Embryonic facial prominence (tissue), 1 donor: ENCODE data around the gene FHIT.
"Not testable (repeated sequence)": the region's sequence is repeated elsewhere in the genome, so short reads cannot be mapped to it uniquely, and the experiment has no call there.

Source experiments
- DNase-seq: peaks from one replicate; pipeline ENCODE4 v3.0.0-alpha.2; 2016; ENCODE audit errors: extremely low spot score

The FHIT gene

DNA sequence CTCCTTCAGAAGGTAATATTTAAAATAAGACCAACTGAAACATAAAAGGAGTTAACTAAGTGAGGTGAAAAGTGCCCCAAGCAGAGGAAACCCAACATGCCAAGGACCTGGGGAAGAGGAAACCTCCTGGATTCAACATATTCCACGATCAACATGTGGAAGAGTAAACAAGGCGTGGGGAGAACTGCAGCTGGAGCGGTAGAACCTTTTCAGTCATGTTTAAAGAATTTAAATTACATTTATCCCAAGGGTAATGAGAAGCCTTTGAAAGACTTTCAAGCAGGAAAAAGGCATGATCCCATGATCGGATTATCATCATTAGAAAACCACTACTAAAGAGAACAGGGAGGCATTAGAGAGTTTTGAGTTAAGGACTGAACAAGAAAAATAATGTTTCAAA lies 330.7 kb downstream of the FHIT start:
- DNase-seq, result no peak

DNA sequence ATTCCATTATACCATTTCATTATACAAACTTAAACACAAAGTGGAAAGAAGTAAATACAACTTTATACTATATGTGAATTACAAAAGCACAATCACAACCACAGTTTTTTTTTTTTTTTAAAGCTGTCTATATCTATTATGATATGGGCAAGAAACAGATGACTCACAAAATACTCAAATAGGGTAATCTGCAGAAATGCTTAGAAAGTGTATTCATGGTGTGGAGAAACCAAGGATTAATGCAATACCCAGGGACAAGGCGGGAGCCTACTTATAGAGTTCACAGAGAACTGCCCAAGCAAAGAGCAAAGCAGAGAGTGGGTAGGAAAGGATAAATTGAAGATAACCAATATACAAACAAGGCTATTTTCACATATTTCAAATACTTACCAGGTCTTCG lies 332.0 kb downstream of the FHIT start:
- no peak for DNase-seq

DNA sequence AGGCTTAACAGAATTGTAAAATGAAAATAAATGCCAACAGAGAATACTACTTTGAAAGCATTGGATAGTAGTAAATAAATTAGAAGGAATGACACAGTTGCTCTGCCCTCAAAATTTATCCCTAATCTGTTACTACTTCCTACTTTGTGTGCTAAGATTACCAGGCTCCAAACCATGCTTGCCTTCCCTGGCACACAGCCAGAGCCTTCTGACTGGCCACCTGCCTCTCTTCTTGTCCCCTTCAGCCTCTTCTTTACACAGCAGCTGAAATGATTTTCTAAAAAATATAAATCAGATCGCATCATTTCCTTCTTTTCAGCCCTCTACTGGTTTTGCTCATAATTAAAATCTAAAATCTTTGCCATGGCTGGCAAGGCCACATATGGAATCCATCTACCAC lies 334.1 kb downstream of the FHIT start:
- no peak for DNase-seq

DNA sequence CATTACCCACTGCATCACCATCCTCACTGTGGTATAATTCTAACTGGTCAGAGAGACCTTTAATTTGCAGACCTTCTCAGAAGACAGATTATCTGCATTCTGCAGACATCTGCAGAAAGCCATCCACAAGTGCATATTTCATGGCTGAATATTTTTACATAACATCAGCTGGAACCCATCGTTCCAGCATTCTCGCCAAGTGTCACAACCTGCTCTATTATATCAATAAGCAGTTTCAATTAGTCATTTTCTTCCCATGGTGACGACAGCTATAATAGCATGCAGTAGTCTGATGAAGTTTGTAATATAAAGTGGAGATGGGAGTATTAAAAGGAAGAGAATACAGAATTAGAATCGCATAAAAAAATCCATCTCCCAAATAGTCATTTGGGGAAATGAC lies 334.7 kb downstream of the FHIT start:
- DNase-seq, result no peak

DNA sequence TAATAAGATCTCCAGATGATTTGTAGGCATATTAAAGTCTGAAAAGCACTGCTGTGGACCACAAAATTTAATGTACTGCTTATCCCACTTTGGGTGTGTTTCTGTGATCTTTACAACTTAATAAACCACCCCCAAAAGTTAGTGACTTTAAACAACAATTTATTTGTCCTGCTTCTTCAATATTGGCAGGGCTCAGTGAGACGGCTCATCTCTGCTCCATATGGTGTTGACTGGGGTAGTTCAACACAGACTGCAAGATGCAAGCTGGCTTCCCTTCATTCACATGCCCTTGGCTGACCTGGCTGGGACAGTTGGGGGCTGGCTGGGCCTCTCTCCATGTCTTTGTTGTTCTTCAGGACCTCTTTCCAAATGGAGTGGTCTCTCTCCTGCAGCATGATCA lies 337.8 kb downstream of the FHIT start:
- no peak for DNase-seq

DNA sequence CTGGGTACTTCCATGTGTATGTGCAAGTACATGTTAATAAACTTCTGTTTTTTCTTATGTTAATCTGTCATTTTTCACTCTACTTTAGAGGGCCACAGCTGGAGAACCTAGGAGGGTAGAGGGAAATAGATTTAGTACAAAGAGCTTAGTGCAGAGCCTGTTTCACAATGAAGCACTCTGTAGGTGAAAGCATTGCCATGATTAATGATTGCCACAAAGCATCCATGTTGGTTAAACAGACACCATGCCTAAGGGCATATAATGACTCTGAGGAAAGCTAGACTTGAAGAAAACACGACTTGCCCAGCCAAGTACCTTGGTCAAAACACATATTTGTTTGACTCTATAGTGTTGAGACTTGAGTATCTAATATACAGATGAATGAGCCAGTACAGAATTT lies 338.4 kb downstream of the FHIT start:
- DNase-seq, result no peak

DNA sequence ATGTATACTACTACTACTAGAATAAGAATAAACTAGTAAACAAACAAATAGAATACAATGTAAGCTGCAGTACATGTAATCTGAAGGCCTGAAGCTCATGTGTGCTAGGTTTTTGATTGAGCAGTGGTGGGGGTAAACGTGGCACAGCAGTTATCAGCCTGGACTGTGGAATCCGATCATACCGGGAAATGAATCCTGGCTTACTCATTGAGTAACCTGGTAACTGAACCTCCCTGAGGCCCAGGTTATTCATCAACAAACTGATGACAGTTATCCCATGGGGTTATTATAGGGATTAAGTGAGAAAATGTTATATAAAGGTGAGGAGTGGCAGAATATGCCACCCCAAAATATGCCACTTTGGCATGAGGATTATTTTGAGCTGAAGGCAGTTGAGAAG lies 339.1 kb downstream of the FHIT start:
- DNase-seq, result no peak

DNA sequence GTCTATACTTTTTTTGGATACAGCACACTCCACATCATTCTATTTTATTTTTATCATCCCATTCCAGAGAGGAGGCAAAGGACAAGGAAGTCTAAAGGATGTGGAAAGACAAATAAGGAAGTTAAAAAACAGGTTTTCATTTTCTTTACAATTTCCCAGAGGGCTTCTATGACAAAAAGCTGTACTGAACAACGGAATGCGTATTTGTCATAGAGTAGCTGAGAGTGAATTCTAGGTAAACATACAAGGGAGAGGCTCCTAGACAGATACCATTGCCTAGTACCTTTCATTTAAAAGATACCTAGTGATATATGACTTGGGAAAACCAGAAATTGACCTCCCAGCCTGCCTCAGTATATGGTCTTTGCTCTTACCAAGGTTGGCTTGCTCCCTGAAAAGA lies 341.7 kb downstream of the FHIT start:
- no peak for DNase-seq

DNA sequence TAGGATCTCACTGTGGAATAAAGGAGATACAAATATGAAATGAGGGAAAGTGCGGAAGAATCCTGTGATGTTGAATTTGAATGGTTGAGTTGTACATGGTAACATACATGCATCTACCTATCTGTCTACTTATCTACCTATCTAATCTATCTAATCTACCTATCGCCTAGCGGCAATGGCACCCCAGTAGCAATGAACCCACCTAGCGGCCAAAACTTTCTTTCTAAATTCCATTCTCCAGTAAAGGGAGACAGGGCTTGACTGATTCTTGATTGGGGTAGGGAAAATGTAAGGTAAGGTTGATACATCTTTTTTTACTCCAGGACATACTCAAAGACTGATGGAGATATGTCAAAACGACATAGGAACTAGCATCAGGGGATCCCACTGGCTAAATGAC lies 345.0 kb downstream of the FHIT start:
- DNase-seq, result no peak

DNA sequence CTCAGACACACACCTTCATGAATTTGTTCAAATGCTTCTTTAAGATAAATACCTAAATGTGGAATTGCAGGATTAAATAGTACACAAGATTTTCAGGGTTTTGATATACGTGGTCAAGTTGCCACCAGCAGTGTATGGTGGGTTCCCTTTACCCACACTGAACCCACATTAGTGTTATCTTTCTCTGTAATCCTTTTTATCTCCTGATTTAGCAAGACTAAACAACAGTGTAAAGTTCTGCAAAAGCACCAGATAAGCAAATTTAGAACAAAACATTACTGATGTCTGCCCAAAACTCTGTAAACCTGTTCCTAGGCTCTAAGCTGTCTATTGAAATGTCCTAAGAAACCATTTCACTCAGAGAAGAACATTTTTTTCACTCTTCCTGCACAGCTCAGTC lies 352.9 kb downstream of the FHIT start:
- DNase-seq, result no peak

DNA sequence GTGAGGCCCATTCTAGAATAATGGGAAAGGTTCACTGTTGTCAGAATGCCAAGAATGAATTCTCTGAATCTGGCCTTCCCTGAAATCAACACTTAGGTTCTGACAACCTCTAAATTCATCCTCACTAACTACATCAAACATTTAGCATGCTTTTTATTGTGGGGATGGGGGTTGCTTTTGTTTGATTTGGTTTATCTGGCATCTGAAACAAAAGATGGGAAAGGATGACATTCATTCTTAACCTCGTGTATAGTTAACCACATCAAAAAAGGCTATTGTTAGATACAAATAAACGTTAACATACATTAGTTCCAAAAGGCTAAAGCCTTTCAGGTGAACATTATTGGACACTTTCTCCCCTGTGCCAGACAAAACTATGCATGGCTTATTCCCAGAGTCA lies 357.3 kb downstream of the FHIT start:
- DNase-seq, result no peak

DNA sequence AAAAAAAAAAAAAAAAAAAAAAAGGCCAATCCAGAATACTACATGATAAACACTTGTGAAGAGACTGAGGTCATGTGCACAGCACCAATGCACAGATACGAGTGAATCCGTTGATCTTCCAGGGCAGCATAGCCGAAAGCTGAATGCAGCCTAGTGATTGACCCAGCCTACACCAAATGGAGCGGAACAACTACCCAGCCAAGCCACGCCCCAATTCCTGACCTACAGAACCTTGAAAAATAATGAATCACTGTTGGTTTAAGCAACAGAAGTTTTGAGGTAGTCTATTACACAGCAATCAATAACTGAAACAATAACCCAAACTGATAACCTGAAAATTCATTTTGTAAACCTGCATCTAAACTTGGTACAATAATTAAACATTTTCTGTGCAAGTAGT lies 361.0 kb downstream of the FHIT start:
- no peak for DNase-seq

DNA sequence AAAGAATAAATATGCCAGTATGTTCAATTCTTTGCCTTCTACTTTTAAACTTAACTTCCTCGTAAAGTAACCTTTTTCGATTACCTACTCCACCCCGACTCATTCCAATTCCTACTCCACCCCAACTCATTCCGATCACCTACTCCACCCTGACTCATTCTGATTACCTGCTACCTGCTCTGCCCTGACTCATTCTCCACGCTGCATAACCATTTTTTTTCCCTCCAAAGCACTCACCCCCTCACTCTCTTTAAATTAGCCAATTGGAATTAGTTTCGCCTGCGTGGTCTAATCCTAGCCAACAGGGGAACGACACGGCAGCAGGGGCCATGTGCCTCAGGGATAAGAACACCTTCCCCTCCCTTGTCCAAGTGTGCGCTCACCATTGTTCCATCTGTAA lies 362.3 kb downstream of the FHIT start:
- DNase-seq, result not testable (repeated sequence)

DNA sequence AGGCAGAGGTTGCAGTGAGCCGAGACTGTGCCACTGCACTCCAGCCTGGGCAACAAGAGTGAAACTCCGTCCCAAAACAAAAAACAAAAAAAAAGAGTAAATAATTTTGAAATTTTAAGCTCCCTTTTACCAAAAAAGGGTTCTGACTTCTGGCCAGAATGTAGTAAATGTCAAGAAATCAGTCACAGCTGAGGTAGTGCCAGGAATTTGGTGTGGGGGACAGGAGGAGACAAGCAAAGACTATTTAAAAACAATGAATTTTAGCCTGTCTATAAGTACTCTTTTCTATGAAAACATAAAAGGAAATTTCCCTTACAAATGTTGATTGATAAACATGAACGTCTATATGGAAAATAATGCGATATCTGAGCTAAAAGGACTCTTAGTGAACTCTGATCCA lies 363.7 kb downstream of the FHIT start:
- no peak for DNase-seq

DNA sequence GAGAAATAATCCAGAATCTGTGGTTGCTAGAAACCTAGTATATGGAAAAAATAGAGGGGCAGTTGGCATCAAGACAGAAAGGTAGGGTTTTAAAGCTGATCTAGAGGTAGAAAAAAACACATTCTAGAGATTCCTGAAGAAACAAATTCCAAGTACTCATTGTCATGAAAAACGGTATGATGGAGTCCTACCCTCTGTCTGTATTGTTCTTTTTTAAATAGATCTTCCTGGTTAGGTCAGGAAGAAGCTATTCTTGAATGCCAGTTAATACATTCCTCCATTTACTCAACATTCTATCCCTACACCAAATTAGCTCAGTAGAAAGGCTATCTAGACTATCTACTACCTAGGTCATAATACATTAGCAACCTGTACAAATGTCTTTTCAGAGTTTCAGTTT lies 364.7 kb downstream of the FHIT start:
- no peak for DNase-seq

DNA sequence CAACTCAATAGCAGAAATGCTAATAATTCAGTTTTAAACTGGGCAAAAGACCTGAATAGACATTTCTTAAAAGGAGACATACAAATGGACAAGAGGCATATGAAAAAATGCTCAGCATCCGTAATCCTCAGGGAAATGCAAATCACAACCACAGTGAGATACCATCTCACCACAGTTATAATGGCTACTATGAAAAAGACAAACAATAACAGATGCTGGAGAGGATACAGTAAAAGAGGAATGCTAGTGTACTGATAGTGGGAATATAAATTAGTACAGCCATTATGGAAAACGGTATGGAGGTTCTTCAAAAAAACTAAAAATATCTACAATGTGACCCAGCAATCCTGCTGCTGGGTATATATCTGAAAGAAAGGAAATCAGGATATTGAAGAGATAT lies 367.2 kb downstream of the FHIT start:
- DNase-seq, result no peak

DNA sequence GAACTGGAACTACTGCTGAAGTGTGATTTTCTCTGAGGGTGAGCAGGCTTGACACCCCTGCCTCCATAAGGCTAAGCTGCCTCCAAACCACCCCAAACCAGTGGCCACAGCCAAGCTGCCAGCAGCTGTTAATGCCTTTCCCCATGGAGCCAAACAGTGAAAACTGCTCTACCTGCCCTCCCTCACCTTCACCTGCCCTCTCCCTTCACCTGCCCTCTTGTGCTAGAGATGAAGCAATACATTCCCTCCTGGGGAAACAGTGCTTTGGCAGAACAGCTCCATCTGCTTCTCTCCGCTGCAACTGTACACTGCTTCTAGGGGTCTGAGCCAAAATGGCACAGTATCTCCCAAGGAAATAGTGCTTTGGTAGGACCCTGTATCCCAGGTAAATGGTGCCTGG lies 374.1 kb downstream of the FHIT start:
- no peak for DNase-seq

DNA sequence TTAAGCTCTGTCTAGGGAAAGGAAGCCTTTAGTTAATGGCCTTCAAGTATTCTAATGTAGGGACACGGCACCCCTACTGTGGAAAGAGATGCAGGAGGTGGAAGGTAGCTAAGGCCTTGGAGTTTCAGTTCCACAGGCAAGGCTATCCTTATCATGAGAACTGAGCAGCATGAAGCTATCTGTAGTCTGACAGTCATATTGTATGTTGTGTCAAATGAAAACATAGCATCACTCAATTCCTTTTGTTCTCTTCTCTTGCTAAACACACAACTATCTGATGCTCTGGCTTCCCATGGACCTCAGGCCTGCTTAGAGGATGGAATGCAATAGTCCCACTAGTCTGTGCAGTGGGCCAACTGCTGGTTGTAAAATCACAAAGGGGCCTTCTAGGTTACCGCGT lies 380.9 kb downstream of the FHIT start:
- DNase-seq, result no peak

DNA sequence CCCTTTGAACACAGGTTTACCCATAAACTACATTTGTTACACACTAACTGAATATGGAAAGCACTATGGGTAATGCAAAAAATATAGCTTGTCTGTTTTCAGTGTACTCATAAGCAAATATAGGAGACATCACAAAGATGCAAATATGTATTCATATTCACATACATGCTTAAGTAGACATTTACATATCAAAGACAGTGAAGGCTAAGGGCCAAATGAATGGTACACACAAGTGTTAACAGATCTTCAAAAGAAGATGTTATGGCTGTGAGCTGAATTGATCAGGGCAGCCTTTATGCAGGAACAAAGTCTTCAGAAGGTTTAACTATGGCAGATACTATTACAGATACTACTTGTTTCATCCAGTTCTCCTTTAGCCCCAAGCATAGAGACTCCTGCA lies 384.1 kb downstream of the FHIT start:
- no peak for DNase-seq

DNA sequence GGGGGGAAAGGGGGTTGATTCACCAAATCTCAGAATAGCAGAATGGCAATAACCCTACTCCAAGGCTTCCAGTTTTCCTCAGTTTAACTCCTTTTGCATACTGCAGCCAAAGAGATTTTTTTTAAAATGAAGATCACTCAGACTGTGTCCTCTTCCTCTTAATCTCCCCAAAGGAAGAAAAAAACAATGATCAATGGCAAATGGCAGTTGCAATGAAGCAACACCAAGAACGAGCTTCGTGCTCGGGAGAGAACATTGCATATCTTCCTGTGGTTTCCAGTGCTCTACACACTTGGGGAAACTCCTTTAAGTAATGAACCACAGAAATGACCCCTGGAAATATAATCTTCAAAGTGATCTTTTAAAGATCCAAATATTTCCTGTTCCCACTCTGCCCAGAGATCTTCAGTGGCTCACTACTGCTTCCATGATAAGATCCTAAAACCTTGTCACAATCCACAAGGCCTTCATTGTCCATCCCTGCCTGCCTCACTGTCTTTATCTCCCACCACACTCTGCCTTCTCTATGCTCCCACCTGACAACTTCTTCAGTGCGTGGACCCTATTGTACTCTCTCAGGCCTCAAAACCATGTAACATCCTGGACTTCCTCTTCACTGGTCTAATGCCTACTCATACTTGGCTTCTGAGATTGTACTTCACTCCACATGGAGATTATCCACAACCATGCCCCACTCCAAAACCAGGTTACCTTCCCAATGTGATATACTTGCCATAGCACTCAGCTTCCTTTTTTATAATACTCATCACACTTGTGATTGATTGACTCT lies 394.8 kb downstream of the FHIT start:
- no peak for DNase-seq

DNA sequence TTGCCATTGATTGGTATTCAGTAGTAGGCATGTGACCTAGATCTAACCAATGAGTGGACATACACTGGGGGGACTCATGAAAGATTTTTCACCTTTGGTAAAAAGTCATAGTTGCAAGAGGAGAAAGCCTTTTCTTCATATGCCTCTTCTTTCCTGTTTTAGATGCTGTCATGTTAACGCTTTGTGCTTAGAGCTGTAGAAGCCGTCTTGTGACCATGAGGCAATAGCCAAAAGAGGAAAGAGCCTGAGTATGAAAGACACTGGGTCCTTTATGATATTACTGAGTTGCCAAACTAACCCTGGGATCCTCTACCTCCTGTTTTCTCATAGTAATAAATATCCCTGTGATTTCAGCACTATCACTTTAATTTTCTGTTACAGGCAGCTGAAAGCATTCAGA lies 396.0 kb downstream of the FHIT start:
- DNase-seq, result no peak

DNA sequence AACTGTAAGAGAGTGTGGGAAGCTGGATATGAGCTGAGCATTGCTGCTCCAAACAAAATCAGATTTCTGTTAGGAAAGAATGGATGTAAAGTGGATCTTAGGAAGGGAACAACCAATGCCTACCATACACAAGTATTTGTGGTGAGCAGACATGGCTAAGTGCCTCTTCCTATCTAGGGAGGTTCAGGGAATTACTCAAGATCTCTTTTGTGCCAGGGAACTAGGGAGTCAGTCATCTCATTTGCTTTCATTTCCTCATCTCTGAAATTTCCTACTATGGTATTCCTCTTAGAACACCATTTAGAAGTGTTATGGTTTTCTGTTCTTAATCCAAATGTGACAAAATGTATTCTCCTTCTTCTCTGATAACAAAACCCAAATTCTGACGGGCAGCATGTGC lies 396.5 kb downstream of the FHIT start:
- DNase-seq, result no peak

DNA sequence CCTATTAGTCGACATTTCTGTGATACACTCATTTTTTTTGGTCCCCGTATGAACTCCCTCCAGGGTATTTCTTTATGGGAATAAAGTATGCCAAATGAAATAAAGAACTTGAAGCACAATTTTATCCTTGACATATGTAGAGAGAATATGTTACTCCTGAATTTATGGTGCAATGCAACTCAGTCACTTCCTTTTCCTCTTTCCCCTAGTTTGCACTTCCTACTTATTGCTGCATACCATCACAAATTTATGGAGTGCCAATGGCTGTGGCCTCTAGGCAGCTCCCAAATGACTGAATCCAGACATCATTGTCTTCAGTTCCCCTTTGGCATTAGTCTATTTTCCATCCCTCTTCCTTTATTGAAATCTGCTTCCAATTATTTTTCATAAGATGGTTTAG lies 403.5 kb downstream of the FHIT start:
- DNase-seq, result no peak

DNA sequence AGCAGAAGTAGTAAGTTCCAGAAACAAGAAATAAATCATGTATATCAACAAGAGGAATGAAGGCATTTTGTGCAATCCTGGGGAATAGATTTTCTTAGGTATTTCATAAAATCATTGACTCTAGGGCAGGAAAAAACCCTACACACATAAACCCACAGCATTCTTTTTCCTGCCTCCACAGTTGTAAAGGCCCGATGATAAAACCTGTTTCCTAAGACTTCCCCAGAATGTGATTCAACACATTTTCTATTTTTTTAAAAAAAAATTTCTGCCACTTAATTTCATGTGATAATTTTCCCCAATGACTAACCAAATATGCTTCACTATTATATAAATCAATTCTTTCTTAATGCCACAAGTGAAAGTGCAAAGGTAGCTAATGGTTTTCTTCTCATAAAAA lies 407.0 kb downstream of the FHIT start:
- DNase-seq, result no peak
